HG02884 (cell line): Measurements from ENCODE around the gene IQSEC1.

Source experiments
- ATAC-seq: cut with Tn5 transposase; IDR thresholded peaks from one replicate; pipeline ENCODE4 v1.9.1; 2021; ENCODE audit warnings: mild to moderate bottlenecking, moderate library complexity; ENCODE audit not compliant: unreplicated experiment

The IQSEC1 gene

DNA sequence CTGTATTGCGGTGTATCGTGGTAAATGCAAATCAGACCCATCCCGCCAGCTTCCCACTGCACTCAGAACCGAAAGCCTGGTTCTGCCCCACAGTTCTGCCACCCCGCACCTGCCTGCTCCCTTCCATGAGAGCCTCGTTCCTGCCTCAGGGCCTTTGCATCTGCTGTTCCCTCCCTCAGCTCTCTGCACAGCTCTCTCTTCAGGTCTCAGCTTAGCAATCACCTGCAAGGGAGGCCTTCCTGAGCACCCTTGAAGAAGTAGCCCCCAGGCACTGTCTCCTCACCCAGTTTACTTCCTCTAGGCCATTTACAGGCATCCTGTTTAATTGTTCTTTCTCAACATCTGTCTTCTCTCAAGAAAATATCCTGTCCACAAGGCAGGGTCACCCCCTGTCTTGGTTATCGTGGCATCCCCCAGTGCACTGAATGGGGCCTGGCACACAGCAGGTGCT, 13.3 kb upstream of the IQSEC1 start:
- ATAC-seq = no peak

GRCh38 chr3:13085846-13086179, 12.6 kb upstream of the IQSEC1 start:
- ATAC-seq = no peak

GRCh38 chr3:13085081-13085845, 12.0 kb upstream of the IQSEC1 start:
- ATAC-seq = no peak

- ATAC-seq = no peak
These were observed 10.7 kb upstream of the IQSEC1 start for GRCh38 chr3:13083898-13084297.

DNA sequence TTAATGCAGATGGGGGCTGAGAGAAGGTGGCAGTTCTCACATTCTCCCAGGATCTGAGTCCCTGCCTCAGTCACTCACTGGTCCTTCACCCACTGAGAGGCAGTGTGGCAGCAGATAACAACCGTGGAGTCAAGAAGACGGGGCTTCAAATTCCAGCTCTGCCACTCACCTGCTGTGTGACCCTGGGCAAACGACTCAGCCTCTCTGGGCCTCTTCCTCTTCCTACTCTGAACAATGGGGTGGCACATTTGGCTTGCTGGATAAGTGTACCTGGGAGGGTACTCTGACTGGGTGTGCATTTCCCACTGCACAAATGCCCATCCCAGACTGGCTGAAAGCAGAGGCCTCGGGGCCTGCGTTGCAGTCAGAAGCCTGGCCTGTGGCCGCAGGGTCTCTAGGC, 10.0 kb upstream of the IQSEC1 start:
- no peak for ATAC-seq

DNA sequence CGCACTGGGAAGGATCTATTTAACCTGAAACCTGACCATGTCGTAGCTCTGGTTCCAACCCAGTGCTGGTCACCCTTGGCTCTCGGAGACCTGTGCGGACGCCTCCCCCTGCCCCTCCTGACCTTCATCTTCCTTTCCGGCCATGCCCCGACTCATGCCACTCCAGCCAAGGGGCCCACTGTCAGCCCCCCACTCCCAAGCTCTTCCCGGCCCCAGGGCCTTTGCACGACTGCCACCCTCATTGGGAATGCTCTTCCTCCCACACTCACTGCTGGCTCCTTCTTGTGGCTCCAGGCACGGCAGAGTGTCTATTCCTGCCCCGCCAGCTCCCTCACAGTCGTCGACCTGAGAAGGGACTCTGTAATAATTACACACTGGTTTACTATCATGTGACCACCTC, 9.4 kb upstream of the IQSEC1 start:
- ATAC-seq = no peak

DNA sequence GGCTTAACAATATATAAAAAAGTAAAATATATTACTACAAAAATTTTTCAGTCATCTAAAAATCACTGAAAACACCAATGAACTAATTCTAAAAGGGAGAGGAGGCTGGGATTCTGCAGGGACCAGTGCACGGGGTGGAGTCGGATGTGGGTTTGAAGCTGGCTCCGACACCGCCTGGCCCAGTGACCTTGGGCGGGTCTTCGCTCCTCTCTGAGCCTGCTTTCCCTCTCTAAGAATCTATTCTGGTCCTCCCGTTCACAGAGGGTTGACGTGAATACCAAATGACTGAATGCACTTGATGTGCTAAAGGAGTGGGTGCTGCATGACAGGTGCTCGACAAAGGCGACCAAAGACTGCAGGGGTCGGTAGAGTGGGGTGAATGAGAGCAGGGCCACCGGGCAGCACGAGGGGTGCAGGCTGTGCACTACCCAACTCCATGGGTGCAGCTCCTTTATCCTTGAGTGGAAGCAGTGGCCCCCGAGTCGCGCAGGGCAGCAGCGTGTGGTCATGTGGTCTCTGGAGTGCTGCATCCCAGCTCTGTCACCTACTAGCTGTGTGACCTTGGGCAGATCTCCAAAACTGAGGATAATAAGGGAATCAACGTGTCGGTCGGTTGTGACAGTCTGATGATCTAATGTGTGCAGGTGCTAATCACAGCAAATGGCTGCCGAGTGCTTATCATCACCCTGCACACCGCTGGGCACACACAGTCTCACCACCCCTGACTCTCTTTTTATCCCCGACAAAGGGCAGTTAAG, 8.6 kb upstream of the IQSEC1 start:
- no peak for ATAC-seq

DNA sequence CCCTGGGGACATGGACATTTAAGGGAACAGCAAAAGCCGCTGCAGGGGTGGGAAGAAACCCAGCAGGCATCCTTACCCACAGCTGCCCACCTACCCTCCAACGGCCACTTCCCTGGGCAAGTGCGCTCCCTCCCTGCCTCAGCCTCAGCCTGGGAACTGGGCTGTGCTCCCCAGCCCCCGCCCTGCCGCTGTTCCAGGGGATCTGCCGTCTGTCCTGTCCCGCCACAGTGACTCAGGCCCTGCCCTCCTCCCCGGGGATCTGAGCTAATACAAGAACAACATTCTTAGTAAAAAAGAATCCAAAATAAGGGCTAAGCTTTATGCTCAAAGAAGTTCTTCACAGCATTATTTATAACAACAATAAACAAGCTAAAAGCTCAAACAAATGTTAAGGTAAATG, 7.4 kb upstream of the IQSEC1 start:
- no peak for ATAC-seq

GRCh38 chr3:13080026-13080425, 6.8 kb upstream of the IQSEC1 start:
- ATAC-seq = no peak

GRCh38 chr3:13079510-13079909, 6.3 kb upstream of the IQSEC1 start:
- ATAC-seq = no peak

DNA sequence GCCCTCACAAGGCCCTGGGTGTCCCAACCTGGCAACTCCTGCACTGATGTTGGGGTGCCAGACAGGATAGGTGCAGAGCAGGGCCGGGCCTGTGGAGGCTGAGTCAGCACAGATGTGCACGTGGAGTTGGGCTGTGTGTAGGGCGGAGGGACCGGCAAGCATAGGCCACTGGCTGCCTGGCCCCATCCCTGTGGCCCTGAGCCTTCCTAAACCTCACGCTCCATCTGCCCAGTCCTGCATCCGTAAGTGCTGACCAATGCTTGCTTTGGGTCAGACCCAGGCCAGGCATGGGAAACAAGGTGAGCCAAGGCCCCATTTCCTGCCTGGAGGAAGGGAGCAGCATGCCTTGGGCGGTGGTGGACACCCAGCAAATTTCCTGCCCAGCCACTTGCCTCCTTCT, 5.8 kb upstream of the IQSEC1 start:
- no peak for ATAC-seq

GRCh38 chr3:13078163-13078905, 5.1 kb upstream of the IQSEC1 start:
- no peak for ATAC-seq

DNA sequence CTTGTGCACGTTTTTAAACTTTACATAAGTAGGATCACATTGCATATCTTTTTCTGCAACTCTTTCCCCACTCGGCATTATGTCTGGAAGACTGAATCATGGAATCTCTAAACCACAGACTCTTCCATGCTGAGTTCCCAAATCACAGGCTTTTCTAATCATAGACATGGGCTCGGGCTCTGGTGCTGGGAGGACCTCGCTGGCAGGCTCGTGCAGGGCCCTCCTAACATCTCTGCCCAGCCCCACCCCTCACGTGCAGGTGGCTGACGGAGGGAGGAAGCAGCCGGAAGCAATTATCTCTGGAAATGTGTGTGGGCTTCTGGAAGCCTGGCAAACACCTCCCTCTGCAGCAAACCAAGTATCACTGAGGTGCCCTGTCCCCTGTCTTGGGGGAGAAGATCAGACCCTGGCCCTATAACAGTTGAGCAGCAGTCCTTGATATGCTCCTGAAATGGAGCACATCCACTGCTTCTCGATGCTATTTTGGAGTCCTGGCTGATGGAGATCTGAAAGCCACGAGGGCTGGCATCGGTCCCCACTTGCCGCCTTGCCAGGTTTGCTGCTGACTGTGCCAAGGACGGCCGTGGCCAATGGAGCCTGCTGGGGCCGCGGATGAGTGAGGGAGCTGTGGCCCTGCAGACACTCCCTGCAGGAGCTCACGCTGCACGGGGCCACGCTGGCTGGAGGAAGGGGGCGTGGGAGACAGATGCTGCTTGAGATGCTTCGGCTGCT, 4.4 kb upstream of the IQSEC1 start:
- ATAC-seq = no peak

GRCh38 chr3:13075986-13076654, 2.9 kb upstream of the IQSEC1 start:
- ATAC-seq = no peak

GRCh38 chr3:13075318-13075717, 2.1 kb upstream of the IQSEC1 start:
- no peak for ATAC-seq

DNA sequence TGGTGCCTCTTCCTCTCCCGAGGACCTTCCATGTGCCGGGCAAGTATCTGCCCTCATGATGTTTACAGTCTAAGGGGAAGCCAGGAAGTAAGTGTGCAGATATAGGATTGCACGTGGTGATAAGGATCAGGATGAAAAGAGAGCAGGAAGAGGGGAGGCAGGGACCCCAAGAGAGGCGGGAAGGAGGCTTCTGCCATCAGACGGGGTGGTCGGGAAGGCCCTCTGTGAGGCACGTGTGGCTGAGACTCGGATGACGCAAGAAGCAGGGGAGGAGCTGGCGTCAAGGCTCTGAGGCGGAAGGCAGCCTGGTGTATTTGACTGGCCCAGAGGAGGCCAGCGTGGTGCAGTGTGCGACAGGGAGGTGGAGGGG, 762 bp upstream of the IQSEC1 start:
- no peak for ATAC-seq

DNA sequence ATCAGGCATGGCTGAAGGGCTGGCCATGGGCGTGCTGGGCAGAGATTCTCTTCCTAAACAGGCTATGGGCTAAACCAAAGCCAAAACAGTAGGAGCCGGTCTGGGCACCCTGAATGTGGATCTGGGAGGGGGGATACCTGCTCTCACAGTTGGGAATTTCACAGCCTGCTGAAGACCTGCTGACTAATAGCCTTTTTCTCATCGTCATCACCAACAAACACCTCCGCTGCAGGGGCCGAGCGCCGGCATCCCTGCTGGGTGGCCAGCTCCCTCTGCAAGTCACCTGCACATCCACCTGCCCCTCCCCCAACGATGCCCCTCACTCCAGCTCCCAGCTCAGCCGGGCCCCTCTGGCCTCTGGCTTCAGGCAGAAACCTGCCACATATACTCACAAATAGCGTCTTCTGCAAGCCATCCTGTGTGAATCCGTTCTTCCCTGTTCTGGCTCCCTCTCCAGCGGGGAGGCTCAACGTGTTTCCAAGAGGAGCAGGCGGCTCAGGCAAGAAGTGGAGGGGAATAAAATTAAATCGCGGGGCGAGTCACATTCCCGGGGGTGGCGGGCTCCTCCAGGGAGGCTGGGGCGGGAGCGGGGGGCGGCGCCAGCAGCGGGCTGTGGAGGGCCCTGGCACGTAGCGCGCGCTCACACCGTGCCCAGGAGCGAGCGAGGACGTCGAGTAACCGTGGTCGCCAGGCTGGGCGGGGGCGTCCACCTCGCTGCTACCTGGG, 466 bp downstream of the IQSEC1 start:
- ATAC-seq = no peak

DNA sequence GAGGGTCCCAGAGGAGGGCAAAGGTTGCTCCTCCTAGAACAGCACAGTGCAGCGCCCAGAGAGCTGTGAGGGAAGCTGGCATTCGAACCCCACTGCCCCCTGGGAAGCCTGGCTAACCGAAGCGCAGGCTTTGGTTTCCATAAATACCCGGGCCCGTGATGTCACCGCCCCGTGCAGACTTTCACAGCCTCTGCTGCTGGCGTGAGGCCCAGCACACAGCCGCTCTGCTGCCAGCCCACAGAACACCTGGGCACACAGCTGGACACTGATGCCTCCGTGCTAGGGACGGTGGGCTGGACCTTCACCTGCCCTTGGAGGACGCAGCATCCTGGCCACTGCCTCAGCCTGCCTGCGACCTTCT, 1.0 kb downstream of the IQSEC1 start:
- ATAC-seq = peak; percentile 49

DNA sequence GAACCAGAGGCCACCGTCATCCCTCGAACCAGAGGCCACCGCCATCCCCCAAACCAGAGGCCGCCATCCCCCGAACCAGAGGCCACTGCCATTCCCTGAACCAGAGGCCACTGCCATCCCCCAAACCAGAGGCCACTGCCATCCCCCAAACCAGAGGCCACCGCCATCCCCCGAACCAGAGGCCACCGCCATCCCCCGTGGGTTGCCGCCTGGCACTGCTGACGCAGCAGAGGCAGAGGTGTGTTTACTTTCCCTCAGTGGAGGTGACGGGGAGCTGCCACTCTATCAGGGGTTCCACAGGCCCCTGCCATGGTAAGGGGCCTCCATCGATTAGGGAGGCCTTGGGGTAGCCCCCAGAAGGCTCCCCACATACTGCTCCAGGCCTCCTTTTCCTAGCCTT, 1.5 kb downstream of the IQSEC1 start:
- no peak for ATAC-seq

GRCh38 chr3:13070391-13071070, 2.7 kb downstream of the IQSEC1 start:
- no peak for ATAC-seq
